GM12878 (cell line): ENCODE measurements around the gene WDFY1. TPM values are rescaled to one million over a fixed set of nuclear protein-coding genes. Genes with fewer than 3 reads are reported as not detected.
A peak's percentile ranks its signal among the peaks of the same experiment; 100 is the strongest.

Experiments used
- ASH2L ChIP-seq: fragments of 300-600, 200-600 bp; sonication (generic); IDR thresholded peaks from 2 replicates; pipeline ENCODE4 v1.6.1; 2017; ENCODE audit warnings: low read depth, mild to moderate bottlenecking, borderline replicate concordance
- CBFB ChIP-seq: IDR thresholded peaks from 2 replicates; pipeline ENCODE4 v1.6.1; 2016; ENCODE audit warnings: antibody characterized with exemption, low read depth
- CEBPZ ChIP-seq: fragments of 150-350 bp; IDR thresholded peaks from 2 replicates; pipeline ENCODE4 v1.6.1; 2016; ENCODE audit warnings: low read depth, low read length
- CHD2 ChIP-seq: IDR thresholded peaks from 2 replicates; pipeline ENCODE4 v1.6.1; 2011; ENCODE audit warnings: low read depth, low read length, improper control_type of control experiment, borderline replicate concordance
- CREM ChIP-seq: IDR thresholded peaks from 2 replicates; pipeline ENCODE4 v1.6.1; 2014; ENCODE audit warnings: antibody characterized with exemption, low read depth
- E2F8 ChIP-seq: fragments of 450-650 bp; IDR thresholded peaks from 2 replicates; pipeline ENCODE4 v1.6.1; 2018; ENCODE audit warnings: mild to moderate bottlenecking, low read depth, moderate library complexity; ENCODE audit not compliant: partially characterized antibody
- HDAC2 ChIP-seq: fragments of 200-600 bp; sonication (generic); IDR thresholded peaks from 2 replicates; pipeline ENCODE4 v1.6.1; 2017
- IKZF1 ChIP-seq: fragments of 450-650 bp; conservative IDR thresholded peaks from 2 replicates; pipeline ENCODE4 v1.6.1; 2017; ENCODE audit warnings: antibody characterized with exemption, mild to moderate bottlenecking
- JUND ChIP-seq: IDR thresholded peaks from 2 replicates; pipeline ENCODE4 v1.6.1; 2012; ENCODE audit warnings: low read depth, mild to moderate bottlenecking, low read length, improper control_type of control experiment, moderate library complexity
- KAT2A ChIP-seq: conservative IDR thresholded peaks from 2 replicates; pipeline ENCODE4 v1.6.1; 2011; ENCODE audit warnings: low read depth, low read length; ENCODE audit not compliant: control insufficient read depth
- NFIC ChIP-seq: IDR thresholded peaks from 2 replicates; pipeline ENCODE4 v1.6.1; 2012; ENCODE audit warnings: low read depth, mild to moderate bottlenecking, inconsistent platforms, low read length, moderate library complexity
- NR2C2 ChIP-seq: IDR thresholded peaks from 2 replicates; pipeline ENCODE4 v1.6.1; 2011; ENCODE audit warnings: borderline replicate concordance, low read depth; ENCODE audit not compliant: control insufficient read depth, insufficient read length
- NR2F1 ChIP-seq: fragments of 450-650 bp; conservative IDR thresholded peaks from 2 replicates; pipeline ENCODE4 v1.6.1; 2017; ENCODE audit warnings: mild to moderate bottlenecking
- RAD21 ChIP-seq: IDR thresholded peaks from 2 replicates; pipeline ENCODE4 v1.6.1; 2011; ENCODE audit warnings: mild to moderate bottlenecking, low read depth, low read length, moderate library complexity; ENCODE audit not compliant: insufficient read depth
- SMAD5 ChIP-seq: IDR thresholded peaks from 2 replicates; pipeline ENCODE4 v1.6.1; 2016; ENCODE audit warnings: antibody characterized with exemption, low read depth
- TCF7 ChIP-seq: IDR thresholded peaks from 2 replicates; pipeline ENCODE4 v1.6.1; 2014; ENCODE audit warnings: antibody characterized with exemption, borderline replicate concordance
- ZBTB33 ChIP-seq: fragments of 450-650 bp; IDR thresholded peaks from 2 replicates; pipeline ENCODE4 v1.6.1; 2017; ENCODE audit warnings: mild to moderate bottlenecking
- ZBTB40 ChIP-seq: fragments of 450-650 bp; IDR thresholded peaks from 2 replicates; pipeline ENCODE4 v1.6.1; 2016; ENCODE audit warnings: mild to moderate bottlenecking, moderate library complexity, borderline replicate concordance
- polyA plus RNA-seq, 11 experiments: library from polyadenylated mRNA; depleted of rRNA in 4 of 11; unstranded in 6 of 11; stranded (reverse) in 5 of 11; fragments of >200 nt; fragmentation: Nextera tagmentation in 4 of 11; fragmentation: Illumina TruSeq in 1 of 11; extraction: Ambion mirVana in 4 of 11; extraction: Trizol in 1 of 11; gene quantifications; 1 replicate in 1 of 11; 2 replicates in 10 of 11; pipeline versions ENCODE4 v1.2.1 to v1.2.3, GENCODE V29; 2011 to 2016; ENCODE audit warnings: inconsistent platforms in 2 of 11, missing spikeins in 2 of 11, low read depth in 1 of 11
- total RNA-seq, 4 experiments: library from RNA; depleted of rRNA in 3 of 4; stranded (reverse); fragments of >200 nt in 3 of 4; fragmentation: Illumina TruSeq in 1 of 4; extraction: Trizol in 1 of 4; gene quantifications; 2 replicates each; pipeline versions ENCODE4 v1.2.1 to v1.2.3, GENCODE V29; 2013 to 2021

WDFY1 gene
- total and polyA plus RNA-seq, 10 of the 15 experiments (the other 5 are each of a cell fraction or from before 2014, with no cell fraction given): 2.9 to 28.1 (median 13.1) TPM

- TF ChIP-seq E2F8 (no peak), NFIC (peak; percentile 57; the same call in 1 of the 2 replicates), CREM (peak; percentile 60), CBFB (no peak), NR2F1 (peak; percentile 99), KAT2A (no peak), SMAD5 (no peak), NR2C2 (no peak), CEBPZ (no peak), HDAC2 (no peak), JUND (peak; percentile 45; the same call in 1 of the 2 replicates), ZBTB33 (no peak), RAD21 (no peak), CHD2 (0 out of 2 replicates have a peak, but pooled peaks have one; percentile 54), ZBTB40 (no peak; the same call in 1 of the 2 replicates), ASH2L (no peak), IKZF1 (peak; percentile 83), TCF7 (no peak)
Measured at GRCh38 chr2:223941579-223942277, 3.4 kb downstream of the WDFY1 start (continued).
